Ammon's horn (tissue), 1 donor: ENCODE results near the gene UHRF1.
"Not testable (repeated sequence)": the region's sequence is repeated elsewhere in the genome, so short reads cannot be mapped to it uniquely, and the experiment has no call there.

ENCODE experiments used
- DNase-seq: peaks from one replicate; pipeline ENCODE4 v3.0.0-alpha.2; 2016; ENCODE audit warnings: low spot score

The UHRF1 gene

DNA sequence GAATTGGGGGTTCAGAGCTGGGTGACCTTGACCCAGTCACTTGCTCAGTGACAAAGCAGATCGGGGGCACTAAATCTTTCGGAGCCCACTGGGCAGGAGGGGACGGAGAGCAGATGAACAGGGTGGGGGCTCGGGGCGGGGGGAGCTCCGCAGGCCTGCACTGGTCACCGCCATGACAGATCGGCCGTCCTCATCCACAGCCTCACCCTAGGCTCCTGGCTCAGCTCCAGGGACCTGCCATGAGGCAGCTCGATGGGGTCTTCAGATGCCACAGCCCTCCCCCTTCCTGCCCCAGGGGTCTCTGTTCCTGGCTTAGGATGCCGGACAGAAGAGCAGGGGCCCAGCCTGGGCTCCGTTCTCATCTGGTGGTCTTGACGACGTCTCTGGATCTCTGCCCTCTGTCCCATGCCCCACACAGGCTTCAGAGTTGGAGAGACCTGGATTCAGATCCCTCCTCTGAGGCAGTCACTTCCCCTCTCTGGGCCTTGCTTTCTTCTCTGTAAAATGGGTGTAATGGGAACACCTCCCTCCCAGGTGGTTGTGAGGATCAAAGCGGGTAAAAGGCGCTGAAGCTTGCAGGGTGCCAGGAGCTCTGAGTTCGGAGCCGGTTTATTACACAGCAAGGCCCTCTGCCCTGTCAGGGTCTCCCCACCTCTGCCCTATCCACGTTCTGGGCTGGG, 62.7 kb downstream of the UHRF1 start:
- no peak for DNase-seq

DNA sequence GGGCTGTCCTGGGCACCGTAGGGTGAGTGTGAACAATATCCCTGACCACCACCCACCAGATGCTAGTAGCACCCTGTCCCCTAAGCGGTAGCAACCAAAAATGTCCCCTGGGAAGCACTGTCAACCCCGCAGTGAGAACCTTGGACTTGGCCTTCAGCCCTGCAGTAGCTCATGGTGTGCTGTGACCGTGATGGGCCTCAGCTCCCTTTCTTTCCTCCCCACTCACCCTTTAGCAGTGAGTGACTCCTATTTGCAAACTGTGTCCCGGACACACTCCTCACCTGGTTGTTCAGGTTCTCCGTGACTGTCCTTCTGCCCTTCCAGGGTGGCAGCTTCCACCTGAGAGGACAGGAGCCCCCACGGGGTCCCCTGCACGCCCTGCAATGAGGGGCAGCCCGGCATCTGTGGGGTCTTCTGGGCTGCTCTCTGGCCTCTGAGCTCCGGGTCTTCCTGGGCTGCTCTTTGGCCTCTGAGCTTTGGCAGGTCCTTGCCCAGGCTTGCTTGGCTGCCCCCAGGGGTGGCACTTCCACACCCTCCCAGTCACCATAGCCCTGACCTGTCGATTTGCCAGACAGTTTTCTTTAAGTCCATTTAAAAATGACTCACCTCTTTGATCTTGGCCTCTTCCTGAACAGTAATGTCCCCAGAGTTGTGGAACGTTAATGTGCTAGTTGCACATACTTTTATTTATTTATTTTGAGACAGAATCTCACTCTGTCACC, 63.4 kb downstream of the UHRF1 start:
- no peak for DNase-seq

DNA sequence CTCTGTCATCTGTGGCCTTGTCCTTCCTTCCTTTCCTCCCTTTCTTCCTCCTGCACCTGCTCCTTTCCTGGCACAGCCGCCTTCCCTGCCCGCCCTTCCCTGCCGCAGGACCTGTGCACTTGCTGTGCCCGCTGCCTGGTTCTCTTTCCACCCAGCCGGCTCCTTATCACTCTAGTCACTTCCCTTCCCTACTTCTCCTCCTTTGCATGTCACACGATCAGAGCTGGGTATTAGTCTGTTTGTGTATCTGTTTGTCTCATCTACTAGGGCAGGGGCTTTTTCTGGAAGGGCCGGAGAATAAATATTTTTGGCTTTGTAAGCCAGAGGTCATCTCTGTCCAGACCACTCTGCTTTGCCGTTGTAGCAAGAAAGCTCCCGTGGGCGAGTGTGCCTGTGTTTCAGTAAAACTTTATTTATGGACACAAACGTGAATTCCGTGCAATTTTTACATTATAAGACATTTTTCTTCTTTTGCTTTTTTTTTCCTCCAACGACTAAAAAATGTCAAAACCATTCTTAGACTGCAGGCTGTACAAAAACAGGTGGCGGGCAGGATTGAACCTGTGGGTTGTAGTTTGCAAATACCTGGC, 65.7 kb downstream of the UHRF1 start:
- peak; percentile 17 for DNase-seq

DNA sequence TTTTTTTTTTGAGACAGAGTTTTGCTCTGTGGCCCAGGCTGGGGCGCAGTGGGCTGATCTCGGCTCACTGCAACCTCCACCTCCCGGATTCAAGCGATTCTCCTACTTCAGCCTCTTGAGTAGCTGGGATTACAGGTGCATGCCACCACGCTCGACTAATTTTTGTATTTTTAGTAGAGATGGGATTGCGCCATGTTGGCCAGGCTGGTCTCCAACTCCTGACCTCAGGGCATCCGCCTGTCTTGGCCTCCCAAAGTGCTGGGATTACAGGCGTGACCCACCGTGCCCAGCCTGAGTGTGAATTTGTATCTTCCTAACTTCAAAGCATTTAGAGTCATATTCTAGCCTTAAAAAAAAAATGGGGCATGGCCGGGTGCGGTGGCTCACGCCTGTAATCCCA, 66.3 kb downstream of the UHRF1 start:
- not testable (repeated sequence) for DNase-seq

DNA sequence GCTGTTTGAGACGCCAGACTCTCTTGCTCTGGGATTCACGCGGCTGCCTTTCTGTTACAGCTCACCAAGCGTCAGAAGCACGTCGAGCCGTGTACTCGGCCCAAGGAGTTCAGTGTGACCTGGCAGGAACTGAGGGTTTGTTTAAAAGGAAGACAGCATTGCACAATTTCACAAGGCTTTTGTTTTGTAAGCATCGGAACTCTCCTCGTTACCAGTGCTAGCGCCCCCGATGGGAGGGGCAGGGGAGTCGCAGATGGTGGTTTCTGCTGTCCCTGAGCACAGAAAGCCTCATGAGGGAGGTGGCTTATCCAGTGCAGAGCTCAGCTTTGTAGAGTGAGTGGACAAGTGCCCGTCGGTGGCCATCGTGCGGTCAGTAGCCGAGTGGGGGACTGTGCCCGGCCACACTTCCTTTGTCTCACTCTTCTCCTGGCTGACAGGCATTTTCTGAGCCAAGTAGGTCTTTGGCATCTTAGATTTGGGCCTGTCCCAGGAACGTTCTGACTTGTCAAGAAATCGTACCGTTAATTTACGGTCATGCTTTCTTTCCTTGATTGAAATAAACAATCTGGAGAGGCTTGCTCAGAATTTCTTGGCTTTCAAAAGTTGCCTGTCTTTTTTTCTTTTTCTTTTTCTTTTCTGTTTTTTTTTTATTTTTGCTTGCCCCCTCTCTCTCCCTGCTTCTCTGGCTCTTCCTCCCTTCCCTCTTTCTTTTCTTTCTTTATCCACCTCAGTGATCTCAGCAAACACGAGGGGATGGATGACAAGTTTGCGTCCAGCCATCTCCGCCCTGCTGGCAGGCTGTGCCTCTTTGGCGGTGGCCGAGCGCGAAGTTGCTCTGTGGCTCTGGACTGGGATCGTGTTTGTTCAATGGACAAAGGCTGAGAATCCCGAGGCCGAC, 67.3 kb downstream of the UHRF1 start:
- peak; percentile 84 for DNase-seq

DNA sequence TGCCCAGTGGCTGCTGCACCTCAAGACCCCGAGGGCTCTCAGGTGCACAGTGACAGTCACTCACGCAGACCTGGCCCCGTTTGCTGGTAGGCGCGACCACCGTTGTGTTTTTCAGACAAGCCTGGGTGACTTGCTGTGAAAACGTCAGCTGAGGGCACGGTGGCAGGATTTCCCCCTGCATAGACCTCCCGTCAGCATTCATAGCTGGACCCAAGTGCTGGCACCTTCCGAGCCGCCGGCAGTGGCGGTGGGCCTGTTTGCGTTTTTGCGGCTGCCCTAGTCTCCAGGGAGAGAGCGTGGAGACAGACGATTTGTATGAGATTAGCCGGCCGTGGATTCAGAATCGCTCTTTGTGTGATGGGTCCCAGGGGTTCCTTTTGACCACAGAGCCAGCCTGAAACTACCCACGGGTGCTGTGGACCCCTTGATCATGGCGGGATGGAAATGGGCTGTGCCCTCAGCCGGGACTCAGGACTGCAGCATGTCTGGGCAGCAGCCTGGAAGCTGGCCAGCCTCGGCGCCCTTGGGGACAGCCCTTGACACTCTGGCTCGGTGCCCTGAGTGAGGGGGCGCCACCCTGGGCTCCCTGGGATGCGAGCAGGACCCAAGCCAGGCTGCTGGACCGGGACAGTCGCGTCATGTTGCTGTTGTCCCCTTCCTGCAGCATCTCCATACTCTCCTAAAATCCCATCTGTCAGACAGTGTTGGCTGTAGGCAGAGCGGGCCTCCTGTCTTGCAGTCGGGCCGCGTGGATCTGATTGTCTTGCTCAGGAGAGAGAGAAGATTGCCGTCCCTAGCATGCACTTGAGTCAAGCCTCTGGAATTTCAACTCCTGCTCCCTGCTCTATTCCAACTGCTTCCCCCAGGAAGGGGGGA, 68.2 kb downstream of the UHRF1 start:
- peak; percentile 40 for DNase-seq

DNA sequence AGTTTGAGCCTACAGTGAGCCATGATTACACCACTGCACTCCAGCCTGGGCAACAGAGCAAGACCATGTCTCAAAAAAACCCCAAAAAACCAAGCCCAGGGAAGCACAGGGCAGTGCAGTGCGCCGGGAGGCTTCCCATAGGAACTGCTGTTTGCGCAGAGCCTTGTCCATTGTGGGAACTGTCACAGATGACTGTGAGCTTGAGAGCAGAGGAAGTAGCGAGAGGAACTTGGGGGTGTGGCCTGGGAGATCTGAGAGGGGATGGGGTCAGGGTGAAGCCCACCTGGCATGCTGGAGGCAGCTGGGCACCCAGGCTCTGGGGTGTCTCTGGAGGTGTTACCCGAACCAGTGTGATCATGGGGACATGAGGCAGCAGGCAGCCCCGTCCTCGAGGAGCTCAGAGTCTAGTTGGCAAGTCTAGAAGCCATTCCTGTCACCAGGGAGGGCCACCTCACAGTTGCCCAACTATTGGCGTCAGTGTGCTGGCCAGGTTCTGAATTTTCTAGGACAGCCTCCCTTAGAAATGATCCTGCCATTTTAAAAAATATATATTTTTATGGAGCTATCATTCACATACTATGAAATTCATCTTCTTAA, 70.0 kb downstream of the UHRF1 start:
- no peak for DNase-seq

DNA sequence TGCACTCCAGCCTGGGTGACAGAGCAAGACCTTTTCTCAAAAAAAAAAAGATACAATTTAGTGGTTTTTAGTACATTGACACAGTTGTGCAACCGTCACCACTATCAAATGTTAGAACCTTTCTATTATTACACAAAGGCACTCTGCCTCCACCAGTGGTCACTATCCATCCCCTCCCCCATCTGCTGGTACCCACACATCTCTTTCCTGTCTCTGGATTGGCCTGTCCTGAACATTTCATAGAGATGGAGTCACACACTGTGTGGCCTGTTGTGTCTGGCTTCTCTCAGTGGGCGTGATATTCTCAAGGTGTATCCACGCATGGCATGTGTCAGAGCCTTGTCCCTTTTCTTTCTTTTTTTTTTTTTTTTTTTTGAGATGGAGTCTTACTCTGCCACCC, 70.8 kb downstream of the UHRF1 start:
- no peak for DNase-seq

DNA sequence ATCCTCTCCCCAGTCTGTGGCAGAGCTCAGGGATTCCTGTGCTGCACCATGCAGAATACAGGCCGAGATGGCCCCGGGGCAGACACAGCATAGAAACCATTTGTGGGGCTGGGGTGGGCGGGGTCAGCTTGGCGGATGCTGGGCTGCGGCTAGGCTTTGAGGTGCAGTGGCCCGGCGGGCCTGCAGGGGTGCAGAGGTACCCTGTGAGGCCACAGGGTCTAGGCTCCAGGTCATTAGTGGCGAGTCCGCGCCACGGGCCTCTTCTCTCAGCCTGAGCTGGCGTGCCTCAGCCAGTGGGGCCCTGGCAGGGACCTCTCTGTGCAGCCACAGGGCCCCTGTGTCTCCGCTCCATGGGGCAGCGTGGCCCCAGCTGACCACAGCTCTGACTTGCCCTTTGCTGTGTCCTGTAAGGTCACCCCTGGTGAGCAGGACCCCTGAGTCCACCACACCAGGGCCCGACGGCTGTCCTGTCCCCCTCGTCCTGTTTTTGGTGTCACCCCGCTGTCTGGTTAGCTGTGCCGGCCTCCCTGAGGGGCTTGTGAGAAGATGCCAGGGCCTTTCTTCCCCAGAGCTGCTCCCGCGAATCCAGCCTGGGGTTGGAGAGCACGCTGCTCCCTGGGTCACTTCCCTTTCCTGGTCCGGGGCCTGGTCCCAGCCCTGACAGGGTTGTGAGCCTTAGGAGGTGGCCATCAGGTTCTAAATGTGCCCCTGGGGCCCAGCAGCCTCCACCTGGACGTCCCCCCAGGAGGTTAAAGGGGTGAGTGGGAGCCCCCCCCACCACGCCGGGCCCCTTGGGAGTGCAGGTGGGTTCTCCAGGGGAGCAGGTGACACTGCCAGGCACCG, 71.8 kb downstream of the UHRF1 start:
- DNase-seq = no peak

DNA sequence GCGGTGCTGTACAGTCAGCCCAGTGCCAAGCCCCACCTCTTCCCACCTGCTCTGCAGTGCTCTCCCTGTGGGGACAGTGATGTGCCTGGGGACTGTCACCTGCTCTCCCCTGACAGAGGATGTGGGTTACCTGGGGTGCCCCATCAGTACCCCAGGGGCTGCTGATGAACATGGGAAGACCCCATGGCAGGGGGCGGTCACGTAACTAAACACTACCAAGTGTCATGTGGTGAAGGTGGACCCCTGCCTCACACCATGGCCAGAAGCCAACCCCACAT, 72.3 kb downstream of the UHRF1 start:
- no peak for DNase-seq

DNA sequence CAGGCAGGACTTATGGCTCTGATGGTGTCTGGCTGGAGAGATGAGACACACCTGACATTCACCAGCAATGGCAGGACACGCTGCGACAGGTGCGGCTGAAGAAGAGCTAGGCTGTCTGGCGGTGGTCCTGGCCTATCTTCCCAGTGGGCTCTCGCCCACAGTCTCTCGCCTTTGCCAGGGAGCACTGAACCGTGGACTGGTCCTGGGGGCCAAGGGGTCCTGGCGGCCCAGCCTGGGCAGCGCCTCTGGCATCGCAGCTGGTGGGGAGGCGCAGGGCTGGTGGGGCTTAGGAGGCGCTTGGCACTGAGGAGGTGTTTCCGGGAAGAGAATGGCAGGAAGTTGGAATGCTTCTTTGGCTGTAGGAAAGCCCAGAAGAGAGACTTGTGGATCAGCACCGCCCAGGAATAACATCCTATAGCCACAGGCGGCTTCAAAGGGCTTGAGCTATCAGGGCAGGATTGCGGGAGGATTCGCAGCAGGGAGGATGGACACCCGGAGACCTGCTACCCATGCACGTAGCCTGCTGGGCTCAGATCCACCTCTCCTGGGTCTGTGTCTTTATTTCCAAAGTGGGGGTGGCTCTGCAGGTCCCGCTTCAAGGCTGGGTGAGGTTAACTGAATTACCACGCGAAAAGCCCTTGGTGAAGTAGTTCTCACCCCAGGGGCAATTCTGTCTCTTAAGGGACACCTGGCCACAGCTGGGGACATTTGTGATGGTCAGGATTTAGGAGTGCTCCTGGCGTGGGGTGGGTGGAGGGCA, 74.2 kb downstream of the UHRF1 start:
- no peak for DNase-seq

DNA sequence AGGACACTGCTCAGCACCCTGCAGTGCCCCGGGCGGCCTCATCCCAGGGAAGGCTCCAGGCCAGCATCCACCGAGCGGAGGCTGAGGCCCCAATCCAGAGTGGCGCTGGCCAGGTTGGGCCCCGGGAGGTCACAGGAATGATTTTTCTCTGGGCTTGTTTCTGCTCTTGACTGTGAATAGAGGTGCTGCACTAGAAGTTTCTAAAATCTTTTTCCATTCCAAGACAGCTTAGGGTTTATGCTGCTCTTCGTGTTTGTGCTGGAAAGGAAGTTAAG, 74.7 kb downstream of the UHRF1 start:
- no peak for DNase-seq

DNA sequence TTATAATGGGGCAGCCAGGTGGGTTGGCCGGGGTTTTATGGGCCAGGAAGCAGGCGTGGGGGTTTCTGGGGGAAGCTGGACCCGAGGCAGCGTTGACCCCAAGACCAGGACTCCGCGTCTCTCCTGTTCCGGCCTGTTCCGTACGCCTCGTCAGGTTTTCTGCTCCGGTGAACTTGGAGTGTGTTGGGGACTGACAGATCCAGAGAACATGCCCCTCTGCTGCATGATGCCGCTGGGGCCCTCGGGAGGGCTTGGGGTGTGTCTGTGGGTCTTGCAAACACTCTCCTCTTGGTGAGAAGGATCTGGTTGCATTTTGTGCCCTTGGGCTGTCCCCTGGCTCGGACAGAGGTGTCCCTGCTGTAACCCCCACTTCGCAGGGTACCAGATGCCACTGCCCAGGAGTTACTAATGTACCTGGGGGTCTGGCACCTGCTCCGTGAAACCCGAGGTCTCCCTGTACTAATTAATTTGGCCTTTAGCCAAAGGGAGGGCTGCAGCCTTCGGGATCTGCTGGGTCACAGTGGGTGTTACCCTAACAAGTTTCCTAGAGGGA, 75.2 kb downstream of the UHRF1 start:
- DNase-seq = no peak

DNA sequence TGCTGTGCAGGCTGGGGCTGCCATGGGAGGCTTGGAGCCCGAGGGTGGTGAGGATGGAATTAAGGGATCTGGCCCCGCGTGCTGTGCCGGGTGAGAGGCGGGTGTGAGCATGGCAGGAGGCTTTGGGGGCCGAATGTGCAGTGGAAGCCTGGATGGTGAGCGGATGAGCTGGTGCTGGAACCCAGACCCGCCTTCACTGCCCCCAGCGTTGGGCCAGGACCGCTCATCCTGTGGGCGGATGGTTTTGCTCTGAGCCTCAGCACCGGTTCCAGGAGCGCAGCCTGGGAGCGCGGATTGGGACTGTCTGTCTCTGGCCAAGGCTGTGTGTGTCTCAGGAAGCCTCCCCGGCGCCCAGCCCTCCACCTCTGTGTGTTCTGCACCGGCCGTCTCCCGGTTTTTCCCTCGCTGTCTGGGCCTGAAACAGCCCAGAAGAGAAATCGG, 76.3 kb downstream of the UHRF1 start:
- DNase-seq = no peak

DNA sequence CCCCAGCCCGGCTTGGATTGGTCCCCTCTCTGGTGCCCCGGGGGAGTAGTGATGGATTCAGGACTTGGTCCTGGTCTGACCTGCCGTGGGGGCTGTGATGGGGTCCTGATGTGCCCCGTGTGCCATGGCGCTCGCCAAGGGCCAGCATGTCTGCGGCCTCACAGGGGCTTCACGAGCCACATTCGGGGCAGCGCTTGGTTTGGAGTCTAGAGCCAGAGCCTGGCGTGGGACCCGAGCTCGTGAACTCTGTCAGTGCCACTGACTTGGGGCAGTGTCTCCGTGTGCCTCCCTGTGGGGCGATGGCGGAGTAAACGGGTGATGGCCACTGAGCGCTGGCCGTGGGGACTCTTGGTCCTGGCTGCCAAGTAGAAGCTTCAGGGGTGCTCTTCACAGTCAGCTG, 76.8 kb downstream of the UHRF1 start:
- no peak for DNase-seq

DNA sequence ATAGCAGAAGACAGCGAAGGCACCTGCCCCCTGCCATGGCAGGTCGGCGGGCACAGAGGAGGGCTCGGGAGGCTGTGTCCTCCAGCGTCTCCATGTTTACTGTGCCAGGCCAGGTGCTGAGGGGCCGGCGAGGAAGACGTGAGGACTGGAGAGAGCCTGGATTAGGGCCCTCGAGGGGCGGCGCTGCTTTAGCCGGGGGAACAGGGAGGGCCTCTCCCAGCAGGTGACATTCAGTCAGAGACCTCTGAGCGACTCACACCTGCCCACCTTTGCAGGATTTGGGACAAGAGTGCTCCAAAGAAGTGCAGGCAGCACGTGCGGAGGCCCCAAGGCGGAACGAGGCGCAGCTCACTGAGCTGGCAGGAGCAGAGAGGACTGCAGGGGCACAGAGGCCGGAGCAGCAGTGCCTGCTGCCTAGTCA, 77.2 kb downstream of the UHRF1 start:
- DNase-seq = no peak

DNA sequence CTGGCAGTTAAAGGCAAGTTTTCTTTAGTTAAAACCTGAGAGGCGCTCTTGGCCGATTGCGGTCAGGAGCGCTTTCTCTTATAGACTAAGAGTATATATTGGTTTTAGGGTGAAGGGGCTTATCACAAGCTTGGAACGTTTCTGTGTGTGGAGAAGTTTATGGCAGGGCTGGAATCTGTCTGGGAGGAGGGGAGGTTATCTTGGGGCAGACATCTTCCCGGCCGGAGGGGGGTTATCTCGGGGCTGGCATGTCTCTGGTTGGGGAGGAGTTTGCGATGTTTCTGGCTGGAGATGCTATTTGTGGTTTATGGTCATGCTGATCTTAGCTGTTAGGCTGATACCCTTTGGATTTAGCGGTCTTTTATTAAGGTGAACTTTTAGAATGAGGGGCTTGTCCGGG, 78.0 kb downstream of the UHRF1 start:
- DNase-seq = no peak

DNA sequence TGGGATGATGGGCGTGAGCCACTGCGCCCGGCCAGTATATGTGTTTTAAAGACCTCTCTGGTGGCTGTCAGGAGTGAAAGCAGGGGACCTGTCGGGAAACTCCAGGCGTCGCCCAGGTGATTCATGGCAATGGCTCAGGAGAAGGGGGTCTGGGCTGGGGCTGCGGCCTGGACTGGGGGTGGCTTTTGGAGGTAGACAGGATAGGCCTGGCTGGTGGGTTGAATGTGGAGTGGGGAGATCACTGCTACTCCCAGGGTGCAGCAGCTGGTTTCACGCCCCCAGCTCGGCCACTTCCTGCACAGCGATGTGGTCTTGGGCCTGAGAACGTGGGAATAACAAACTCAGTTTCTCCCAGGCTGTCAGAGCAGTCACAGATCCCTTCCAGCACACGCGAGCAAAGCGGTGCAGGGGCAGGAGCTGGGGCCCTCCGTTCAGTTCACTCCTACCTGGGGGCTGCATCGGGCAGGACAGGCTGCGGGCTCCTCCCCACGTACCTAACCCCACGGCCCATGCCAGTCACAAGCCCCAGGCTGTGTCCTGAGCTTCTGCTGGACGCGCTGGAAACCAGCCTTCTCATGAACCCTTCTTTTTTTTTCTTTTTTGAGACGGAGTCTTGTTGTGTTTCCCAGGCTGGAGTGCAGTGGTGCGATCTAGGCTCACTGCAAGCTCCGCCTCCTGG, 78.5 kb downstream of the UHRF1 start:
- DNase-seq = no peak

DNA sequence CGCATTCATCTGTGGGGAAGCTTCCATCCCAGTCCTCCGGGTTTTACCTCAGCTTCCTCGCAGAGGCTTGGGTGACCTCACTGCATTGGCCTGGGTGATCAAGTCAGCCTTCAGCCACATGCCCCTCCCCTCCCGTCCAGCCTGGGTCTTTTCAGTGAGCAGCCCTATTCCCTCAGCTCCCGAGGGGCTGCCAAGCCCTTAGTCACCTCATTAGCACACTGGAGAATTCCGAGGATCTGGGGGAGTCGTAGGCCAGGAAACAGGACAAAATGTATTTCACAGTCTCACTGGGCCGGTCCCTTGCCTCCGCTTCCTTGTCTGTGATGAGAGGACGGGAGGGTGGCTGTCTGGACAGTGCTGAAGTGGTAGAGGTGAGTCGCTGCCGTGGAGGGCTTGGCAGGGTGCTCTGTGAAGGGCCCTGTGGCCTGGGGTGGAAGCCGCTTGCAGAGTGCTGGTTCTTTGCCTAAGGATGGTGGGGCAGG, 79.5 kb downstream of the UHRF1 start:
- peak; percentile 22 for DNase-seq
